HEK293 (cell line): ENCODE data around the gene LCE2A.

Source experiments
- CTCF ChIP-seq: fragments of 450-650 bp; formaldehyde crosslinking; IDR thresholded peaks from 2 replicates; pipeline ENCODE4 v1.5.1; 2016; ENCODE audit warnings: missing biosample characterization, missing genetic modification characterization
- HIC1 ChIP-seq: fragments of 450-650 bp; formaldehyde crosslinking; IDR thresholded peaks from 2 replicates; pipeline ENCODE4 v1.5.1; 2016; ENCODE audit warnings: missing biosample characterization, missing genetic modification characterization
- PRDM4 ChIP-seq: fragments of 450-650 bp; formaldehyde crosslinking; IDR thresholded peaks from 2 replicates; pipeline ENCODE4 v1.5.1; 2017; ENCODE audit warnings: missing biosample characterization, missing genetic modification characterization
- REST ChIP-seq: fragments of 450-650 bp; formaldehyde crosslinking; IDR thresholded peaks from 2 replicates; pipeline ENCODE4 v1.5.1; 2016; ENCODE audit warnings: missing biosample characterization, missing genetic modification characterization
- YY1 ChIP-seq: fragments of 450-650 bp; formaldehyde crosslinking; IDR thresholded peaks from 2 replicates; pipeline ENCODE4 v1.5.1; 2018; ENCODE audit warnings: missing biosample characterization, missing genetic modification characterization
- ZBTB21 ChIP-seq: fragments of 450-650 bp; formaldehyde crosslinking; IDR thresholded peaks from 2 replicates; pipeline ENCODE4 v1.5.1; 2017; ENCODE audit warnings: missing biosample characterization, missing genetic modification characterization
- ZNF121 ChIP-seq: fragments of 450-650 bp; formaldehyde crosslinking; IDR thresholded peaks from 2 replicates; pipeline ENCODE4 v1.5.1; 2016; ENCODE audit warnings: missing biosample characterization, missing genetic modification characterization
- ZNF211 ChIP-seq: fragments of 450-650 bp; formaldehyde crosslinking; IDR thresholded peaks from 2 replicates; pipeline ENCODE4 v1.5.1; 2016; ENCODE audit warnings: low read depth, missing biosample characterization, missing genetic modification characterization
- ZNF341 ChIP-seq: fragments of 450-650 bp; formaldehyde crosslinking; IDR thresholded peaks from 2 replicates; pipeline ENCODE4; 2016; ENCODE audit warnings: low read depth, missing biosample characterization, missing genetic modification characterization
- ZNF621 ChIP-seq: fragments of 450-650 bp; formaldehyde crosslinking; IDR thresholded peaks from 2 replicates; pipeline ENCODE4 v1.5.1; 2017; ENCODE audit warnings: missing biosample characterization, missing genetic modification characterization

- TF ChIP-seq HIC1 (tag by site-specific recombination) (no peak), PRDM4 (tag by site-specific recombination) (no peak), YY1 (tag by site-specific recombination) (no peak), CTCF (no peak), ZNF121 (tag by site-specific recombination) (no peak), ZNF211 (no peak), ZNF621 (tag by site-specific recombination) (no peak), ZNF341 (tag by site-specific recombination) (no peak), ZBTB21 (no peak), REST (tag by site-specific recombination) (no peak)
These were observed 47.8 kb downstream of the LCE2A start for GRCh38 chr1:152745765-152746444.
